ENCODE measurements around the gene CALD1. TPM values are rescaled to one million over a fixed set of nuclear protein-coding genes. Genes with fewer than 3 reads are reported as not detected.
A peak's percentile ranks its signal among the peaks of the same experiment; 100 is the strongest.

Gene CALD1
- total RNA-seq, 6 donors from 2014 or later = 98.6 to 156 (median 124) TPM

DNA sequence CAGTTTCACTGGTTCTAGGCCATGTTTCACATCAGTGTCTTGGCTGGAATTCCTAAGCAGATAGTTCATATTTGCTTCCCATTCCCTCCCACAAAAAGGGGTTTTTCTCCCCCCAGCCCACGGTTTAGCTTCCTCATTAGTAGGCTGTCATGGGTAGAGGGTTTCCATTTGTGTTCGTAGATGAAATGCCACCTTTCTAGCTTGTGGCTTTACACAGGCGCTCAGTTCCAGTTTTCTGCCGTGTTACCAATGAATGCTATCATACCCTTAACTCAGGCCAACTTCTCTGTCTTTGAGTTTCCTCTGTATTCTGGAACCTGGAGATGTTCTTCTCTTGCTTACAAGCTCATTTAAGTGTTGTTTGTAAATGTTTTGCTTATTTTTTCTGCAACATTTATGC lies 26.8 kb downstream of the CALD1 start:
- peaks cover 0 to 18% (median 2%) of the 10 kb centered on the region in 4 donors for H3K4me1 ChIP-seq
- H3K4me3 ChIP-seq = no peak overlapping the region
- DNase-seq (no peak), ATAC-seq (ENCODE audit: low FRiP score in 2 of 2) (no peak)
- TF ChIP-seq, protein P1, sequence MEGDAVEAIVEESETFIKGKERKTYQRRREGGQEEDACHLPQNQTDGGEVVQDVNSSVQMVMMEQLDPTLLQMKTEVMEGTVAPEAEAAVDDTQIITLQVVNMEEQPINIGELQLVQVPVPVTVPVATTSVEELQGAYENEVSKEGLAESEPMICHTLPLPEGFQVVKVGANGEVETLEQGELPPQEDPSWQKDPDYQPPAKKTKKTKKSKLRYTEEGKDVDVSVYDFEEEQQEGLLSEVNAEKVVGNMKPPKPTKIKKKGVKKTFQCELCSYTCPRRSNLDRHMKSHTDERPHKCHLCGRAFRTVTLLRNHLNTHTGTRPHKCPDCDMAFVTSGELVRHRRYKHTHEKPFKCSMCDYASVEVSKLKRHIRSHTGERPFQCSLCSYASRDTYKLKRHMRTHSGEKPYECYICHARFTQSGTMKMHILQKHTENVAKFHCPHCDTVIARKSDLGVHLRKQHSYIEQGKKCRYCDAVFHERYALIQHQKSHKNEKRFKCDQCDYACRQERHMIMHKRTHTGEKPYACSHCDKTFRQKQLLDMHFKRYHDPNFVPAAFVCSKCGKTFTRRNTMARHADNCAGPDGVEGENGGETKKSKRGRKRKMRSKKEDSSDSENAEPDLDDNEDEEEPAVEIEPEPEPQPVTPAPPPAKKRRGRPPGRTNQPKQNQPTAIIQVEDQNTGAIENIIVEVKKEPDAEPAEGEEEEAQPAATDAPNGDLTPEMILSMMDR (IDR thresholded peaks at IDR 0.05) = no peak
- TF ChIP-seq POLR2AphosphoS5 (IDR thresholded peaks at IDR 0.05) = no peak
- TF ChIP-seq EP300 (IDR thresholded peaks at IDR 0.05) = no peak
- TF ChIP-seq POLR2A (IDR thresholded peaks at IDR 0.05) = no peak
- H3K36me3 ChIP-seq = no peaks in the 10 kb centered on the region
- H3K9me3 ChIP-seq = no peaks in the 10 kb centered on the region
- H3K27ac ChIP-seq = no peak overlapping the region
- no peaks in the 10 kb centered on the region for H3K27me3 ChIP-seq
- WGBS, 2 donors = 95 to 98% methylated on average over 4 of the region's 4 CpGs

DNA sequence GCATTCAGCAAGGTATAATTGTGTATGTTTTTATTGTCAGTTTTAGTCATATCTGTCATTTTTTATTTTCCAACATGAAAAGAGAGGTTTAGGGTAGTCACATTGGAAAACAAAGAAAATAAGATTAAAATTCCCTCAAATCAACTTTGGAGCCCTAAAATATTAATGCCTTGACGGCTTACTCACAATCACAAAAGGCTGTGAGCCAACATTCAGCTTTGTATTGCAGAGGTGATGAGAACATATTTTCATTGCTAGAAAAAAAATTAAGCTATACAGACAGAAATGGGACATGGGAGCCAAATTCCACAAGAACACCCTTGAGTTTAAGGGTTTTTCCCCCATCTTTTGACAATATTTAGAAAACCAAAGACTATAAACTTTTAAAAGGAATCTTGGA lies 30.2 kb downstream of the CALD1 start:
- no peak for DNase-seq
- WGBS, 2 donors = 73 to 84% methylated on average over 1 of the region's 1 CpG
- no peak overlapping the region for H3K4me3 ChIP-seq
- H3K36me3 ChIP-seq = no peaks in the 10 kb centered on the region
- no peaks in the 10 kb centered on the region for H3K9me3 ChIP-seq
- H3K27ac ChIP-seq = no peak overlapping the region
- ATAC-seq (ENCODE audit: low FRiP score in 2 of 2) = no peak
- H3K27me3 ChIP-seq = no peaks in the 10 kb centered on the region
- peaks cover 0 to 35% (median 3%) of the 10 kb centered on the region in 4 donors for H3K4me1 ChIP-seq
- TF ChIP-seq, protein P1 (IDR thresholded peaks at IDR 0.05) = no peak
- TF ChIP-seq EP300 (IDR thresholded peaks at IDR 0.05) = no peak
- TF ChIP-seq POLR2A (IDR thresholded peaks at IDR 0.05) = no peak
- TF ChIP-seq POLR2AphosphoS5 (IDR thresholded peaks at IDR 0.05) = no peak

- TF ChIP-seq POLR2A (IDR thresholded peaks at IDR 0.05) = no peak
- TF ChIP-seq EP300 (IDR thresholded peaks at IDR 0.05) = no peak
- TF ChIP-seq, protein P1 (IDR thresholded peaks at IDR 0.05) = no peak
- Histone ChIP-seq H3K9me3 (no peaks in the 10 kb centered on the region), H3K27ac (peak overlapping the region in 3 of 4 donors; percentile 10 to 62 (median 33)), H3K36me3 (no peaks in the 10 kb centered on the region), H3K27me3 (no peaks in the 10 kb centered on the region), H3K4me1 (peaks cover 0 to 29% (median 3%) of the 10 kb centered on the region in 4 donors), H3K4me3 (no peak overlapping the region)
- WGBS, 2 donors = 24 to 34% methylated on average over 3 of the region's 3 CpGs
- DNase-seq (no peak), ATAC-seq (ENCODE audit: low FRiP score in 2 of 2) (no peak)
Measured at GRCh38 chr7:134811765-134812164, 32.3 kb downstream of the CALD1 start.

- Histone ChIP-seq H3K36me3 (no peaks in the 10 kb centered on the region), H3K4me3 (no peak overlapping the region), H3K27ac (peak overlapping the region; percentile 28 to 62 (median 38)), H3K9me3 (no peaks in the 10 kb centered on the region), H3K4me1 (peaks cover 0 to 29% (median 3%) of the 10 kb centered on the region in 4 donors), H3K27me3 (no peaks in the 10 kb centered on the region)
- TF ChIP-seq, protein P1 (IDR thresholded peaks at IDR 0.05) = no peak
- TF ChIP-seq EP300 (IDR thresholded peaks at IDR 0.05) = no peak
- no peak for TF ChIP-seq POLR2A (IDR thresholded peaks at IDR 0.05)
- peak in 1 of 2 donors; percentile 10 for TF ChIP-seq POLR2AphosphoS5 (IDR thresholded peaks at IDR 0.05)
- DNase-seq (no peak), ATAC-seq (ENCODE audit: low FRiP score in 2 of 2) (no peak)
- WGBS, 2 donors = 54 to 57% methylated on average over 6 of the region's 6 CpGs
Measured at GRCh38 chr7:134813663-134814396, 34.4 kb downstream of the CALD1 start.

All from upper lobe of left lung (tissue), 6 donors.